Measurements from ENCODE around the gene TRPT1.

Gene TRPT1

DNA sequence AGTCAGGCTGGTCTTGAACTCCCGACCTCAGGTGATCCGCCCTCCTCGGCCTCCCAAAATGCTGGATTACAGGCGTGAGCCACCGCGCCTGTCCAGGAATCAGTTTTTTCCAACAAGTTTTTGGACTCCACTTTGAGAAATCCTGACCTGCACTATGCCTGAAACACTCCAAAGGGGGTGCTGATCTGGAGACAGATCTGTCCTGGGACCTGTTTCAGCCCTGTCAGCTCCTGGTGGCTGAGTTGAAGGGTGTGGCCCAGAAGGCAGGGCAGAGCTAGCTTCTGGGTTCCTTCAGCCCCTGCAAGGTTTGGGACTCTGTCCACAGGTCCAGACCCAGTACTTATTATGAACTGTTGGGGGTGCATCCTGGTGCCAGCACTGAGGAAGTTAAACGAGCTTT is 5.6 kb upstream of the TRPT1 start:
- no peak for DNase-seq (ENCODE audit: insufficient read length, low spot score)
- no peak for FAIRE-seq

DNA sequence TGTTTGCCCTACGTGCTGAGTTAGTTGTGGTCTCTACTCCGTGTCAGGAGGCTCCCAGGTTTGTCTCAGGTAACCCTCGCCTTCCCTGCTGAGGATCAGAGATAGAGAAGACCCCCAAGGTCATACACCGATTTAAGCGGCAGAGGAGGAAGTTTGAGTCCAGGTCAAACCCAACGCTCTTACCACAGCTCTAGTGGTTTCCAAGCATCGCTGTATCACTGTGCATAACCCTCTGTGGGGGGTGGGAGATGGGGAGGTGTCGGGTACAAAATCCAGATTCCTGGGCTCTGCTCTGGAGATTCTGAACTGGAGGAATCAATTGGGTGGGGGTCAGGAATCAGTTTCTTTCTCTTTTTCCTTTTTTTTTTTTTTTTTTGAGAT is 5.0 kb upstream of the TRPT1 start:
- FAIRE-seq (peak; percentile 31), DNase-seq (ENCODE audit: insufficient read length, low spot score) (no peak)

- peak; percentile 96 for FAIRE-seq
- peak; percentile 88 for DNase-seq (ENCODE audit: insufficient read length, low spot score)
These were observed 4.4 kb upstream of the TRPT1 start, which contains the start of gene DNAJC4 for GRCh38 chr11:64230171-64230984. Gene DNAJC4, plus strand, starts transcription at chr11:64230548. Its CDS starts 307 bp downstream, at chr11:64230855.

- FAIRE-seq = no peak
- no peak for DNase-seq (ENCODE audit: insufficient read length, low spot score)
These were observed 3.8 kb upstream of the TRPT1 start for GRCh38 chr11:64229744-64230170.

DNA sequence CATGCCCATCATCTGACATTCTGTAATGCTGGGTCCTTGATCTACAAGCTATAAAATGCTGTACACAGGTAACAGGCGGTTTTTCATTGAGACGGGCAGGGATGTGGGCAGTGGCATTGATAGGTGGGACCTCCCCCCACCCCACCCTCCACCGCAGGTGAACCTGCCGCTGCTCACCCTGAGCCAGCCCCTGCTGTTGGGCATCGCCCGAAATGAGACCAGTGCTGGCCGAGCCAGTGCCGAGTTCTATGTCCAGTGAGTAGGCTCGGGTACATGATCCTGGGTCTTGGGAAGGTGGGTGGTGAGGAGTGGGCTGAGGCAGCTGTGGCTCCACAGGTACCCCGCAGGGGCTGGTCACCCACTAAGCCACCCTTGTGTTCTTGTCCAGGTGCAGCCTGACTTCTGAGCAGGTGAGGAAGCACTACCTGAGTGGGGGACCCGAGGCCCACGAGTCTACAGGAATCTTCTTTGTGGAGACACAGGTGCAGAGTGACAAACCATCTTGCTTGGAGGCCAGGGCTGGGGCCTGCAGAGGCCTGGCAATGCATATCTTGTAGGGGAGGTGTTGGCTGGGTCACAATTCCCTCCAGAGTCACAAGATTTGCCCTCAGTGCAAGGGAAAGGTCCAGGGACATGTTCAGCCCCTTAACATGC is 3.2 kb upstream of the TRPT1 start:
- FAIRE-seq (no peak), DNase-seq (ENCODE audit: insufficient read length, low spot score) (no peak)

- peak; percentile 61 for FAIRE-seq
These were observed 1.5 kb upstream of the TRPT1 start for GRCh38 chr11:64227405-64227956.

GRCh38 chr11:64226507-64227051 is 593 bp upstream of the TRPT1 start:
- peak; percentile 54 for DNase-seq (ENCODE audit: insufficient read length, low spot score)

More at GRCh38 chr11:64227405-64227956, 1.5 kb upstream of the TRPT1 start:
- no peak for DNase-seq (ENCODE audit: insufficient read length, low spot score)

GRCh38 chr11:64224891-64225607 is 937 bp downstream of the TRPT1 start:
- no peak for FAIRE-seq
- DNase-seq (ENCODE audit: insufficient read length, low spot score) = no peak

More at GRCh38 chr11:64226507-64227051, 593 bp upstream of the TRPT1 start:
- peak; percentile 88 for FAIRE-seq

- FAIRE-seq = no peak
- DNase-seq (ENCODE audit: insufficient read length, low spot score) = no peak
These were observed 1.7 kb downstream of the TRPT1 start for GRCh38 chr11:64224151-64224890.

GRCh38 chr11:64223001-64223651 is 2.9 kb downstream of the TRPT1 start:
- FAIRE-seq (no peak), DNase-seq (ENCODE audit: insufficient read length, low spot score) (no peak)

GRCh38 chr11:64222651-64223000 is 3.4 kb downstream of the TRPT1 start:
- DNase-seq (ENCODE audit: insufficient read length, low spot score) (no peak), FAIRE-seq (no peak)

- DNase-seq (ENCODE audit: insufficient read length, low spot score) (no peak), FAIRE-seq (no peak)
These were observed 5.2 kb downstream of the TRPT1 start for GRCh38 chr11:64220798-64221197.

GRCh38 chr11:64220271-64220670 is 5.7 kb downstream of the TRPT1 start:
- FAIRE-seq (no peak), DNase-seq (ENCODE audit: insufficient read length, low spot score) (no peak)

DNA sequence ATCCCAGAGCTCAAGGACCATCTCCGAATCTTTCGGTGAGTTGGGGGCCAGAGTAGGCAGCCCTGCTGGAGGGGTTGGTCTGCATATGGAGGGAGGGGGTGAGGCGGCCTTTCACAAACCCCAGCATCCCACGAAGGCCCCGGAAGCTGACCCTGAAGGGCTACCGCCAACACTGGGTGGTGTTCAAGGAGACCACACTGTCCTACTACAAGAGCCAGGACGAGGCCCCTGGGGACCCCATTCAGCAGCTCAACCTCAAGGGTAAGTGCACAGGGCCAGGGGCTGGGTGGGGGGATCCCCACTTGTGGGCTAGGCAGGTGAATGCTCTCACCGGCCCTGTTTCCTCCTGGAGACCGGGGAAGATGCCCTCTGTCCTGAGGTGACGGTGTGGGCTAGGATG is 6.2 kb downstream of the TRPT1 start:
- FAIRE-seq (no peak), DNase-seq (ENCODE audit: insufficient read length, low spot score) (no peak)

DNA sequence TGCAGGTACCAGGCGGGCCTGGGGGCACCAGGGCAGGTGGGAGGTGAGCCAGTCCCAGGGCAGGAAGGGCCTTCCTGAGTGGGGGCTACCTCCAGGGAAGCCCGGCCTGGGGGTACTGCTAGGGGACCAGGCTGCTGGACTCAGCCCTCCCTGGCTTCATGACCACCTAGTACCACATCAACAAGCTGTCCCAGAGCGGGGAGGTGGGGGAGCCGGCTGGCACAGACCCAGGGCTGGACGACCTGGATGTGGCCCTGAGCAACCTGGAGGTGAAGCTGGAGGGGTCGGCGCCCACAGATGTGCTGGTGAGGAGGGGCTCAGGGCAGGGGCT is 6.7 kb downstream of the TRPT1 start:
- FAIRE-seq = no peak
- DNase-seq (ENCODE audit: insufficient read length, low spot score) = no peak

DNA sequence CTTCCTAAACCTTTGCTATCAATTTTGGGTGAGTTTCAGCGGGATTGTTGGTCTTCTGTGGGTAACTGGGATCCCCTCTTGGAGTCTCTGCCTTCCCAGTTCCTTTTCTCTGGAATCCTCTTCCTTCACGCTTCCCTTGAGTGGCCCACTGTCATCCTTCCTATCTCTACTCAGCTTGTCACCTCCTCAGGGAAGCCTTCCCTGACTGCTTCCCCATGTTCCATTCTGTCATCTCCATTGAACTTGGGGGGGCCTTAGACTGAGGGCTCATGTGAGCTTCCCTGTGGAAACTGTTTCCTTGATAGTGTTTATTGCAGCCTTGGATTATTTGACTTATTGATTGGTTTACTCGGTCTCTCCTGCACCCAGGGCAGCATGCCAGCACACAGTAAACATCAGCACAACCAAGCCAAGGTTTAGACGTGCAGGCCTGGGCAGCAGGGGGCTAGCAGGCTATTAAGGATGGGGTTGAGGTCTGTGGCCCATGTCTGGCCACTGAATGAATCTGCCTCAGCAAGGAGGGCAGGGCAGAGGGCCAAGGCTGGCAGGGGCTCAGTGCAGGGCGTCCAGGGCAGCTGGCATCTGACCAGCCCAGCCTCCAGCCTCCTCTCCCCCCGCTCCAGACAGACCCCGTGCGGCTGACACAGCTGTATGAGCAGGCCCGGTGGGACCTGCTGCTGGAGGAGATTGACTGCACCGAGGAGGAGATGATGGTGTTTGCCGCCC is 7.2 kb downstream of the TRPT1 start:
- FAIRE-seq (no peak), DNase-seq (ENCODE audit: insufficient read length, low spot score) (no peak)

GRCh38 chr11:64216879-64217278 is 9.1 kb downstream of the TRPT1 start:
- FAIRE-seq (no peak), DNase-seq (ENCODE audit: insufficient read length, low spot score) (no peak)

GRCh38 chr11:64211181-64211872 is 14.7 kb downstream of the TRPT1 start:
- DNase-seq (ENCODE audit: insufficient read length, low spot score) = no peak
- FAIRE-seq = no peak
